Activated CD4-positive, alpha-beta memory T cell treated with anti-CD3 and anti-CD28 coated beads for 36 hours (primary cell): ENCODE results near the gene MAD1L1. TPM values are rescaled to one million over a fixed set of nuclear protein-coding genes. Genes with fewer than 3 reads are reported as not detected.

ENCODE experiments used
- CTCF ChIA-PET: fragments of 350-600 bp; sonication (Branson Sonifier 250); formaldehyde crosslinking; loops from one replicate; lab custom pipeline; 2021; ENCODE audit warnings: antibody characterized with exemption, inconsistent platforms; lab: Charles Lee
- POLR2A ChIA-PET: fragments of 350-600 bp; sonication (Branson Sonifier 250); formaldehyde crosslinking; loops from one replicate; lab custom pipeline; 2021; ENCODE audit warnings: antibody characterized with exemption; lab: Charles Lee
- DNase-seq: peaks from one replicate; pipeline ENCODE4 v3.0.0-alpha.2; 2020
- H3K27ac Mint-ChIP-seq: one replicate; pipeline ENCODE4 v1.8.0; 2021; ENCODE audit warnings: mixed read lengths
- H3K27me3 Mint-ChIP-seq: one replicate; pipeline ENCODE4 v1.8.0; 2021; ENCODE audit warnings: mixed read lengths
- H3K36me3 Mint-ChIP-seq: one replicate; pipeline ENCODE4 v1.8.0; 2021; ENCODE audit warnings: mixed read lengths
- H3K4me1 Mint-ChIP-seq: one replicate; pipeline ENCODE4 v1.8.0; 2021; ENCODE audit warnings: low read depth, mixed read lengths
- H3K4me3 Mint-ChIP-seq: one replicate; pipeline ENCODE4 v1.8.0; 2021; ENCODE audit warnings: mild to moderate bottlenecking, mixed read lengths
- H3K9me3 Mint-ChIP-seq: one replicate; pipeline ENCODE4 v1.8.0; 2021; ENCODE audit warnings: mixed read lengths
- intact Hi-C: fragments of 100-400 bp; cut with micrococcal nuclease; formaldehyde crosslinking; loops from one replicate; pipeline ENCODE4 v1.15.1; 2023
- total RNA-seq, 2 experiments: library from RNA; stranded (reverse); gene quantifications; one replicate each; pipeline ENCODE4 v1.2.3, GENCODE V29; 2021

MAD1L1 gene
- total RNA-seq, 2 experiments from 2014 or later = 44.4 to 47.8 TPM

DNA sequence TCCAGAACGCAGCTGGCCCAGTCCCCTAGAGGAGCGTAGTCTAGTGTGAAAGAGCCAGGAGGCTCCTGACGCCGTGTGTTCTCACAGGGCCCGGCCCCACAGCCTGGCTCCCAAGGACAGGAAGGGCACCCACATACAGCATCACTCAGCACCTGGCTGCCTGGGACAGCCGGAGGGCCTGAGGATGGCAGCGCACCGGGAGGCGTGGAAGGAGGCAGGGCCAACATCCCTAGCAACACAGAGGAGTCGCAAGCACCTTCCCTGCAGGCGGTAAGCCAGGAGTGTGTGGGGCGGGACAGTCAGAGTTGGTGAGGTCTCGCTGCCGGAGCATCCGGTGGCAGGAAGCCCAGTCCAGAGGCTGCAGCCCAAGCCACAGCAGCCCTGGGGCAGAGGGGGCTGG is 125.8 kb downstream of the MAD1L1 start:
- Mint-ChIP-seq H3K4me1 (peaks cover 31% of the 10 kb centered on the region), H3K9me3 (no peaks in the 10 kb centered on the region), H3K27ac (no peak overlapping the region), H3K4me3 (no peak overlapping the region), H3K27me3 (no peaks in the 10 kb centered on the region), H3K36me3 (no peaks in the 10 kb centered on the region)
- POLR2A ChIA-PET = no interaction called here
- DNase-seq = no peak
- CTCF ChIA-PET = interaction anchor here (0.8 kb wide), 1 partner anchor 88 kb away, joined by 3 read pairs; no protein-coding TSS in a partner anchor
- intact Hi-C loops = no loop called here

DNA sequence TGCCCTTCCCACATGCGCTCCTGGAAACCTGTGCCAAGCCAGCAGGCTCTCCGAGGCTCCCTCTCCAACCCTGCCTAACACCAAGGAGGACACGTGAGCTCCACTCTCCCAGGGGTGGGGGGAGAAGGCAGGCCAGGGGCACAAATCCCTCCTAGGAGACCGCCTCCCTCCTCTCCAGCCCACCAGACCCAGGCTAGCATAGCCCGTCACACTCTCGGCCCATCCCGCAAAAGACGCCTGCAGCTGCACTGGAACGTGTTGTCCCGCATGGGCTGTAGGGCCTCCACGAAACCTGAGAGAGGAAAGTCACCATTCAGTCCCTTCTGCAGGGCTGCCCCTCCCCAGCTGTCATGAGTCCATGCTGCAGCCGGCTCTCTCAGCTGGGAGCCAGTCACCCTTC is 126.3 kb downstream of the MAD1L1 start:
- ChIA-PET CTCF (interaction anchor here (0.8 kb wide), 1 partner anchor 89 kb away, joined by 3 read pairs; no protein-coding TSS in a partner anchor), POLR2A (no interaction called here)
- no peak for DNase-seq
- Mint-ChIP-seq H3K4me1 (peaks cover 29% of the 10 kb centered on the region), H3K4me3 (no peak overlapping the region), H3K27me3 (no peaks in the 10 kb centered on the region), H3K9me3 (no peaks in the 10 kb centered on the region), H3K27ac (no peak overlapping the region), H3K36me3 (no peaks in the 10 kb centered on the region)
- intact Hi-C loops = no loop called here

DNA sequence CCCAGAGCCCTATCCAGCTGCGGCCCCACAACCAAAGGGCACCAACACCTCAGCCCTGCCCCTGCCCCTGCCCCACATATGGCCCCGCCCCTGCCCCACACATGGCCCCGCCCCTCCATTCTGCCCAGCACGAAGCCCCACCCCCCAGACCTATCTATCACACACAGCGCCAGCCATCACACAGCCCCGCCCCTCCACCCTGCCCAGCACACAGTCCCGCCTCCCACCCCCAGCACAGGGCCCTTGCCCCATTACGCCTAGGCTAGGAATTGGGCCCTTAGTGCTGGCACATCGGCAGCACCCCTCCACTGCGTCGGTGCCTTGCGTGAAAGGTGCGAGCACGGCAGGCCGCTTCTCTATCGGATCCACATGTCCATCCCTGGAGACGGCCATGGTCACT is 126.8 kb downstream of the MAD1L1 start:
- Mint-ChIP-seq H3K27ac (no peak overlapping the region), H3K36me3 (no peaks in the 10 kb centered on the region), H3K4me1 (peaks cover 25% of the 10 kb centered on the region), H3K4me3 (no peak overlapping the region), H3K9me3 (no peaks in the 10 kb centered on the region), H3K27me3 (no peaks in the 10 kb centered on the region)
- ChIA-PET CTCF (no interaction called here), POLR2A (no interaction called here)
- peak; percentile 18 for DNase-seq
- intact Hi-C loops = no loop called here

DNA sequence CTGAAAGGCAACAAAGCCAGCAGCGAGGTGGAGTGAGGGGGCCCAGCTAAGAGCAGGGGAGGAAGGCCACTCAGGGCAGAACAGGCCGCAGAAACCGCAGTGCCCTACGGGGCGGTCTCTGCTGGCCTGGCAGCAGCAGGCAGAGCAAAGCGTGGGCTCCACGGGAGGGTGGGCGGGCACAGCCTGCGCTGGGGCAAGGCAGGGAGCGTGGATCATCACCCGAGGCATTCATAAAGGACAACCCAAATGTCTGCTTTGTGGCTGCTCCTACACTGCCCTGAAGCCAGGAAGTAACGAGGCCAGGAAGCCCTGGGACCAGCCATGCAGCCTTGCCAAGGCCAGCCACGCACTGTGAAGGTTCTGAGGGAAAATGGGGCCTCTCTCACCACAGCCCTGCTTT is 127.5 kb downstream of the MAD1L1 start:
- no peak overlapping the region for H3K4me3 Mint-ChIP-seq
- peaks cover 21% of the 10 kb centered on the region for H3K4me1 Mint-ChIP-seq
- no peaks in the 10 kb centered on the region for H3K36me3 Mint-ChIP-seq
- DNase-seq = no peak
- ChIA-PET POLR2A (no interaction called here), CTCF (no interaction called here)
- H3K9me3 Mint-ChIP-seq = no peaks in the 10 kb centered on the region
- H3K27me3 Mint-ChIP-seq = no peaks in the 10 kb centered on the region
- intact Hi-C loops = no loop called here
- H3K27ac Mint-ChIP-seq = no peak overlapping the region

DNA sequence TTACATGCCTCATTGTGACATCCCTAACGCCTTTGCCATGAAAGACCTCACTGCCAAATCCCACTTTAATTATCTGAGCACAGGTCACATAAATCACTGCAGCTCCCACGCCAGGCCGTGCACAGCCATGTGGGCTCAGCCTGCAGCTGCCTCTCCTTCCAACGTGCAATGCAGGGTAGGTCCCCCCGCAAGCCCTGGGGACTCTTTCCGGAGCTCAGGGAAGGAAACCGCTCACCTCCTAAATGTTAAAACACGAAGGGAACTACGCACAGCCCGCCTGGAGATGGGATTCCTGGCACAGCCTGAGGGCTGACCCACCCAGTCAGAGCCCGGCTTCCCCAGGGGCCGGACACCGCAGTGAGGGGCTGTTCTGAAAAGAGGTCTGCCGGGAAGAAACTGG is 128.0 kb downstream of the MAD1L1 start:
- H3K27ac Mint-ChIP-seq = no peak overlapping the region
- no peak overlapping the region for H3K4me3 Mint-ChIP-seq
- H3K9me3 Mint-ChIP-seq = no peaks in the 10 kb centered on the region
- intact Hi-C loops = no loop called here
- H3K36me3 Mint-ChIP-seq = no peaks in the 10 kb centered on the region
- DNase-seq = no peak
- peaks cover 21% of the 10 kb centered on the region for H3K4me1 Mint-ChIP-seq
- CTCF ChIA-PET = interaction anchor here (0.5 to 0.7 kb wide), 2 partner anchors 55 to 233 kb away, joined by 3 read pairs; no protein-coding TSS in a partner anchor
- H3K27me3 Mint-ChIP-seq = no peaks in the 10 kb centered on the region
- POLR2A ChIA-PET = no interaction called here

DNA sequence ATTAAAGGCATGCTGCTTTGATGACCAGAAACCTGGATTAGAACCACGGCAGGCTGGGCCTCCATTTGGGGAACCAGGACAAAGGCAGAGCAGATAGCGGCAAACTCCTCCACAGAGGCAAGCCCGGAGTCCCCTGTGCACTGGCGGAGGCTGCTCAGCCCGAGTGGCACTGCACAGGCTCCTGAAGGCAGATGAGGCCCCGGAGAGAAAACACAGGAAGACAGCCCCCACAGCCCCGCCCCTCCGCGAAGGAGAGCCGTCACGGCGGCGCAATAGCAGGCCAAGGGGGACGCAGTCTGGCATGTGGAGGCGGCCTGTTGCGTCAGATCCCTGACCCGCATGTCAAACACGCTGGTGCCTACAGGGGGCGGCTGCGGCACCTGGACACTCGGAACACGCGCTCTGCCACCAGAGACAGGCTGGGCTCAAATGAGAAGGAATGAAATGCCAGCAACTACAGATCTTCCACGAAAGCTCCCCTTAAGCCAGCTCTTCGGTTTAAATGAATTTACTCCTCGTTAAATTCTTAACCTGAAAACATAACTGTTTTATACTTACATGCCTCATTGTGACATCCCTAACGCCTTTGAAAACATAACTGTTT is 128.5 kb downstream of the MAD1L1 start:
- Mint-ChIP-seq H3K9me3 (no peaks in the 10 kb centered on the region), H3K36me3 (no peaks in the 10 kb centered on the region), H3K4me3 (no peak overlapping the region), H3K4me1 (peaks cover 23% of the 10 kb centered on the region), H3K27me3 (no peaks in the 10 kb centered on the region), H3K27ac (peak overlapping the region; percentile 42)
- POLR2A ChIA-PET = no interaction called here
- CTCF ChIA-PET = interaction anchor here (0.5 to 0.7 kb wide), 2 partner anchors 56 to 233 kb away, joined by 3 read pairs; no protein-coding TSS in a partner anchor
- intact Hi-C loops = no loop called here
- DNase-seq = peak; percentile 84

DNA sequence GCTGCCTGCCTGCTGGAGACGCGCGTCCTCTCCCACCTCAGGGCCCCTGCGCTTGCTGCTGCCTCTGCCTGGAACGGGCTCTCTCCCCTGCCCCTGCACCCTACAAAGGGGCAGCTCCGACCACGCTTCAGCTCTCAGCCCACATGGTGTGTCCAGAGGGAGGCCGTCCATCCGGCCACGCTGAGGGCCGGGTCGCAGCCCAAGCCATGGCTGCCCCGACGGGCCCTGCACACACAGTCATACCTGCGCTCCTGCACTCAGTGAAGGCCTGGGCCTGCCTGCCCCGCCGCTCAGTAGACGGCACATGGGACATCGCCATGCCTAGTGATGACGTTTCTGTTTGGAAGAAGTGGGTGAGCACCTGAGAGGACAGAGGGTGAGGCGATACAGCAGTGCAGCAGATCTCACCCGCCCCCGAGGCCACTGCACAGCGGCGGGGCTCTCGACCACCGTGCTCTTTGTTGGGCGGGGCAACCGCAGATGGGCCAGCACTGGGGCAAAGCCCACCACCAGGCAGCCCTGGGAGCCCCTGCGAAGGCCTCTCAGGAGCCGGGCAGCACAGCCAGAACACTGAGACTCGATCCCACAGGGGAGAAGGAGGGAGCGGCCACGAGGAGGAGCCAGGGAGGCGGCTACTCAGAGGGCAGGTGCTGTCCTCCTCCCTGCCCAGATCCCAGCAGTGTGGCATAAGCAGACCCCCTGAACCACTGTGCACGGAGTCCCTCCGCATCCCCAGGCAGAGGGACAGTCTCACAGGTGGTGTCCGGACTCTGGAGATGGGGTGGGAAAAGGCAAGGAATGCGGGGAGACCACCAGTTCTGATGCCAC is 129.5 kb downstream of the MAD1L1 start:
- H3K9me3 Mint-ChIP-seq = no peaks in the 10 kb centered on the region
- H3K36me3 Mint-ChIP-seq = no peaks in the 10 kb centered on the region
- no peak overlapping the region for H3K27ac Mint-ChIP-seq
- no peak for DNase-seq
- no peaks in the 10 kb centered on the region for H3K27me3 Mint-ChIP-seq
- ChIA-PET POLR2A (no interaction called here), CTCF (no interaction called here)
- no peak overlapping the region for H3K4me3 Mint-ChIP-seq
- H3K4me1 Mint-ChIP-seq = peaks cover 28% of the 10 kb centered on the region
- intact Hi-C loops = no loop called here

DNA sequence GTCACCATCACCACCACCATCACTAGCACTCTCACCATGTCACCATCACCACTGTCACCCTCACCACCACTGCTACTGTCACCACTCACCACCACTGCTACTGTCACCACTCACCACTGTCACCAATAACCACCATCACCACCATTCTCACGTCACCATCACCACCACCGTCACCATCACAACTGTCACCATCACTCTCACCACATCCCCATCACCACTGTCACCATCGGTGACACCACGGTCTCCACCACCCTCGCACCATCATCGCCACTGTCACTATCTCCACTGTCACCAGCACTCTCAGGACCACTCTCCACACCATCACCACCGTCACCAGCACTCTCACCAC is 130.4 kb downstream of the MAD1L1 start:
- Mint-ChIP-seq H3K27ac (no peak overlapping the region), H3K4me1 (peaks cover 28% of the 10 kb centered on the region), H3K4me3 (no peak overlapping the region), H3K36me3 (no peaks in the 10 kb centered on the region), H3K27me3 (no peaks in the 10 kb centered on the region), H3K9me3 (no peaks in the 10 kb centered on the region)
- intact Hi-C loops = no loop called here
- no peak for DNase-seq
- CTCF ChIA-PET = no interaction called here
- POLR2A ChIA-PET = no interaction called here

DNA sequence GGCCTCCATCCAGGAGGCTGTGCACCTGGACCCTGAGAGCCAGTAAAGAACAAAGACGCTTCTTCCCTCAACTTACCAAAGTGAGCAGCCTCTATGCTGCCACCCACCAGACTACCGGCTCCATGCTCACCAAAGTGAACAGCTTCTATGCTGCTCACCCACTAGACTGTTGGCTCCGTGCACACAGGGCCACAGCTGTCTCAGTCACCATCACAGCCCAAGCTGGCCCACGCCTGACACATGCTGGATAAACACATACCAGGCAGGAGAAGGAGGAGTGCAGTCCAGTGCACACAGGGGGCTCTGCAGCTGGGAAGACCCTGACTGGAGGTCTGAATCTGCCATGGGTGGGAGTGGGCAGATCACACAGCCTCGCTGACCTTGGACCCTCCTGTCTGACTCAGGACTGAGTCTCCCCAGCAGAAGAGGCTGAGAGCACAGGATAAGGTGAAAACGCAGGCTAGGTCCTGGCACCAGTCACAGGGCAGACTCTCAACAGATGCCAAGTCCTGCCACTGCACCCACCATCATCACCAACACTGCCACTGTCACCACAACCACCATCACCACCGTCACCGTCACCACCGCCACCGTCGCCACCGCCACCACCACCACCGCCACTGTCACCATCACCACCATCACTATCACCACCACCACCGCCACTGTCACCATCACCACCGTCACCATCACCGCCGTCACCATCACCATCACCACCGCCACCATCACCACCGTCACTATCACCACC is 130.9 kb downstream of the MAD1L1 start:
- Mint-ChIP-seq H3K4me3 (no peak overlapping the region), H3K4me1 (peaks cover 28% of the 10 kb centered on the region)
- intact Hi-C loops = no loop called here

DNA sequence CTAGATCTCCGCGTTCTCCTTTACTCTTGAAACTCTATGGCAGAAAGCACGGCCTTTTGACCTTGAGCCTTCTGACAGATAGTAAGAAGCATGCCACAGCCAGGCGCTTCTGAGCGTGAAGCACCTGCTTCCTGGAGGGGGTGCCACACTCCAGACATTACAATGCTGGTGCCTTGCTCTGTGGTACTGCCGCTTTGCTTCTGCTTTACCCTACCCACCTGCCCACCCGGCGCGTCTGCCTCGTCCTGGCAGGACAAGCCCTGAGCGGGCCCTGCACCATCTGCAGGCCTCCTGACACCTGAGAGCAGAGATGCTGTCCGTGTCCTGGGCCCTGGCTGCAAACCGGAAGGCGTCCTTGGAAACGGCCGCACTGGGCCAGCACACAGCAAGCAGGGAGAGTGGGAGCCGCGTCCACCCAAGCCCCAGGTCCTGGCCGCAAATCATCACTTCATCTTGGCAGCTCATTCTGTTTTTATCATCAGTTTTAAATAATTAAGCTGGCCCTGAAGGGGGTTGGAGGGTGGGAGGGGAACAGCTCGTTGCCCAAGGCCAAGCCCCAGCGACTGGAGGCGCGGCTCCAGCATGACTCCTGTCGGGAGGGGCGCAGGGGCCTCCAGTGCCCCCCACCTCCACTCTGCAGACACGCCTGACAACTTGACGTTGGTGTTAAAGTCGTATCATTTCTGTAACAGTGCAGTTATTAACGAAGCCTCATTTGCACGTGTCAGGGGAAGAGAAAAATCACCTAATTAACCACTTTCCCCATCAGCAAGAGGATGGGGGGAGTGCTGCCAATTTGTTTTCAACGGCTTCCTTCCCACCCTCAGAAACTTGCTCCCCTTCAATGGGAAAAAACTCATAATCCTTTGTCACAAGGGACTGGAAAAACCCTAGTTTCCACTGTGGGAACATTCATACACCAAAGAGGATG is 132.2 kb downstream of the MAD1L1 start:
- H3K36me3 Mint-ChIP-seq = no peaks in the 10 kb centered on the region
- intact Hi-C loops = no loop called here
- no peak overlapping the region for H3K4me3 Mint-ChIP-seq
- ChIA-PET POLR2A (no interaction called here), CTCF (no interaction called here)
- H3K9me3 Mint-ChIP-seq = no peaks in the 10 kb centered on the region
- H3K27ac Mint-ChIP-seq = no peak overlapping the region
- DNase-seq = peak; percentile 36
- H3K4me1 Mint-ChIP-seq = peaks cover 28% of the 10 kb centered on the region
- H3K27me3 Mint-ChIP-seq = no peaks in the 10 kb centered on the region

More for the DNA sequence above, 130.9 kb downstream of the MAD1L1 start:
- H3K9me3 Mint-ChIP-seq = no peaks in the 10 kb centered on the region
- H3K27ac Mint-ChIP-seq = no peak overlapping the region
- DNase-seq = no peak
- no peaks in the 10 kb centered on the region for H3K27me3 Mint-ChIP-seq
- CTCF ChIA-PET = no interaction called here
- POLR2A ChIA-PET = no interaction called here
- H3K36me3 Mint-ChIP-seq = no peaks in the 10 kb centered on the region

DNA sequence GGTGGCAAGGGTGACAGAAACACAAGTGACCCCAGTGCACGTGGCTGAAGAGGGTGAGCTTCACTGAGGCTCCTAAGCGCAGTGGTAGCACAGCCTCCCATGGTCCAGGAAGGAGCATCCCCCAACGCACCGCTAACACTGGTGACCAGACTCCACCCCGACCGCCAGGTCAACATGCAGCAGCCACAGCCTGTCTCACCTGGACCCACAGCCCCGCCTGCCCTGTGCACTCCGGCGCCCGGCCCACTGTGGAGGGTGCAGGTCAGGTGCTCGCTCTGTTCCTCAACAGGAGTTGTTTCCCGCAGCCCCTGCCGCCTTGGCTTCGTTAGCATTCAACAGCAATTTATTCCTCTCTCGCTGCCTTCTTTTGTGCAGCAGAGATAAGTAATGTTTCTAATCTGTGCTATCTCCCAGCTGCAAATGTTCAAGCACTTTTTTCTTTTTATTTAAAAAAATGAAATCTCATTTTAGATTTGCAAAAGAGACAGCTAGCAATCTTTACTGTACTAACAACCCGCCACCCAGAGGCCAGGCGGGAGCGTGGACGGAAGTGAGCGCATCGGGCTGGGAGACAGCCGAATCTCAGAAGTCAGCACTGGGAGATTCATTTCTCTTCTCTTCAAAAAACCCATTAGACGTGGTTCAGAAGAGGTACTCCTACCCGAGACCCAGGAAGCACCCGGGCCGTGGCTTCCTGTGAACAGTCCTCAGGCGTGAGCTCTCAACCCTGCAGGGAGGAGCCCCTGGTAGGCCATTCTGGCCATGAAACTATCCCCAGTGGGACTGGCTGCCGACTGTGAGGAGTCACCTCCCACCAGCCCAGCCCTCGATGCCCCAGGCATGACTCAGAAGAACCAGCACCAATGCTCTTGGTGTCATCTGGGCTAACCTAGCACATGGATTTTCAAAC is 133.4 kb downstream of the MAD1L1 start:
- Mint-ChIP-seq H3K4me3 (no peak overlapping the region), H3K36me3 (no peaks in the 10 kb centered on the region), H3K9me3 (no peaks in the 10 kb centered on the region), H3K27me3 (no peaks in the 10 kb centered on the region), H3K27ac (no peak overlapping the region), H3K4me1 (peaks cover 24% of the 10 kb centered on the region)
- DNase-seq = peak; percentile 18
- intact Hi-C loops = no loop called here
- ChIA-PET CTCF (no interaction called here), POLR2A (interaction anchor here (0.6 kb wide), 1 partner anchor 257 kb away, joined by 4 read pairs; no protein-coding TSS in a partner anchor)
